GM19035 (cell line): ENCODE results near the gene TMPRSS3.
"Not testable (repeated sequence)": the region's sequence is repeated elsewhere in the genome, so short reads cannot be mapped to it uniquely, and the experiment has no call there.

Experiments used
- ATAC-seq: cut with Tn5 transposase; IDR thresholded peaks from one replicate; pipeline ENCODE4 v1.9.1; 2021; ENCODE audit not compliant: unreplicated experiment

Gene TMPRSS3

DNA sequence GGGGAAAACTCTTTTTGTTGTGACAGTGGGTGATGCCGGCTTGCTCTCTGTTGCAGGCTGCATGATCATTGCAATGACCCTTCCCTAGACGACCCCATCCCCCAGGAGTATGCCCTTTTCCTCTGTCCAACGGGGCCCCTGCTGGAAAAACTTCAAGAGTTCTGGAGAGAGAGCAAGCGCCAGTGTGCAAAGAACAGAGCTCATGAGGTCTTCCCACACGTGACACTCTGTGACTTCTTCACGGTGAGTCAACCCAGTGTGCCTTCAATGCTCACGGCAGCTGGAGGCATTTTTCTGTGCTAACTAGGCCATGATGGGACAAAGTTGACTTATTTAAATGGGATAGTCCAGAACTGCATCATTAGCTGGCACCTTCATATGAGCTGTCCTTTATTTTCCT lies 13.5 kb upstream of the TMPRSS3 start:
- no peak for ATAC-seq

- not testable (repeated sequence) for ATAC-seq
These were observed 12.9 kb upstream of the TMPRSS3 start for GRCh38 chr21:42408718-42409117.

- no peak for ATAC-seq
These were observed 11.6 kb upstream of the TMPRSS3 start for GRCh38 chr21:42407476-42407875.

GRCh38 chr21:42406866-42407265 lies 11.0 kb upstream of the TMPRSS3 start:
- ATAC-seq: no peak

- ATAC-seq: no peak
These were observed 10.4 kb upstream of the TMPRSS3 start for GRCh38 chr21:42406201-42406621.

DNA sequence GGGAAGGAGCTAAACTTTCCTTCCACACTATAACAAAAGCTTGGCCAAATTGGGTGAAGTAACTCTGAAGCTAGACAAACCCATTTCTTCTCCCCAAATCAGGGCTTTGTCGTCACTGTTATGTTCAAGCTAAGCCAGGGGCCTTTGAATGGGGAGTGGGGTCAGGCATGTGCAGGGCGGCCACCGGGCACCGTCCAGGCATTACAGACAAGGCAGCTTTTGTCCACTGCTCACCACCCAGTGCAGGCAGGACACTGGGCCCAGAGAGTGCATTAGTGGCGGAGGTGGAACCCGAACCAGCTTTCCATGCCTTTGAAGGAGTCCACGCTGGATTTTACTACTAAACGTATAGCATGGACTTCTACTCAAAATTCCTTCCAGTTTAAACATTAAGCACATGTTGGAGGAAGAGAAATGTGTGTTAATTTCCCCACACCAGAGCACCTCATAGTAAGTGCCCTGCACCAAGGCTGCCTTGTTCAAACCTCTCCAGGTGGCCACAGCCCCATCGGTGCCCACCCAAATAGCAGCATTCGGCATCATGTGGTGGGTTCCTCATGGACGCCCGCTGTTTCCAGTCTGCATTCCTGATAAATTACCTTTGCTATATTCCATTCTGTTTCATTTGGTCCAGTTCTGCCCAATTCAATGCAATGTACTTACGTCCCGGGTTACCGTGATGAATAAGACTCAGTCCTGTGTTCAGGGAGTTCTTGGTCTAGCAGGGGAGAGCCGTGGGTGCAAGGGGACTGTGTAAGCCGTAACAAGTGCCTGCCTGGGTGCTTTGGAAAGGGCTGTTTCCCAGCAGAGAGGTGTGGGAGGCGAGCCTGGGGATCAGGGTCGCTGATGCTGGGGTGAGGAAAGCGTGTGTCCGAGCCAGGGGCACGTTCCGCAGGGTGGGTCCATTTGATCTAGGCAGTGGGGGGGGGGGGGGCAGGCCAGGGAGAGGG lies 9.5 kb upstream of the TMPRSS3 start:
- ATAC-seq: no peak

DNA sequence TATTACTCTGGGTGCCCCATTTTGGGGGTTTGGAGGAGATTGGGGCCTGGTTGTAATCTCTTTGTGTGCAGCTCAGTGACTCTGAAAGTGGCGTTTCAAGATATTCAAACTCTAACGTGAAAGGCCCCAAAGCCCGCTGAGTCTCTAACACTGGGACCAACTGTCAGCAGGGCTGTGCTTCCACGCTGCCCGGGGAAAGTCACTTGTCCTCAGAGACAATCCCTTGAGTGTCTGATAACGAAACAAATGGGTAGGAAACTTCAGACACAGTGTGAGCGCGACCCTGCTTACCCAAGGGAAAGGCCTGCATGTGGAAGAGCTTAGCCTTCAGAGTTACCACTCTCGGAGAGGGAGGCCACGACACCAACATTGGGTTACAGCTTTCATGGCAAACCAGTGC lies 8.7 kb upstream of the TMPRSS3 start:
- no peak for ATAC-seq

DNA sequence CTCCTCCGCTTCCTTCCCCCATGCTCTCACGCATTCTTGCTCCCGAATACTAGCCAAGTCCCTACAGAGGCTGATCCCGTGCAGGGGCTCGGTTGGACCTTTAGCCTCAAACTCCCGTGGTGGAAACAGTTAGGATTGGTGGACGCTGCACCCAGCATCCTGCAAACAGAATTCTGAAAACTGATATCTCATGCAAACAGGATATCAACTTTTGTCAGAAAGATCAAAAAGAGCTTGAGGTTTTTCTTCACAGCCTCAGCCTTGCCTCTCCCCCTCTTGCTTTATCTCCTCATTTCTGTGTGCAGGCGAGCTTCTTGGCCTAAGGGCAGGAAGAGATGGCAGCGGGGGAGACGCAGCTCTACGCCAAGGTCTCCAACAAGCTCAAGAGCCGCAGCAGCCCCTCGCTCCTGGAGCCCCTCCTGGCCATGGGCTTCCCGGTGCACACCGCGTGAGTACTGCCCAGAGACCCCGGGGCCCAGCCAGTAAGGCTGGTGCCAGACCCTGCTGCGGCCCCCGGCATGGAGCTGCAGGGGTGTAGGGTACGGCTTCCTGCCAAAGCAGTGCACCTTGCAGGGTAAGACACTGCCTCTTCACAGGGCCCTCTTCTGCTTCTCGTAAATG lies 7.9 kb upstream of the TMPRSS3 start, which contains the start of gene UBASH3A:
UBASH3A (plus strand) TSS at position 292 of the 621 bp plus-strand sequence; CDS start at position 336, 44 bp downstream.
- no peak for ATAC-seq

GRCh38 chr21:42401820-42402251 lies 6.0 kb upstream of the TMPRSS3 start:
- no peak for ATAC-seq

DNA sequence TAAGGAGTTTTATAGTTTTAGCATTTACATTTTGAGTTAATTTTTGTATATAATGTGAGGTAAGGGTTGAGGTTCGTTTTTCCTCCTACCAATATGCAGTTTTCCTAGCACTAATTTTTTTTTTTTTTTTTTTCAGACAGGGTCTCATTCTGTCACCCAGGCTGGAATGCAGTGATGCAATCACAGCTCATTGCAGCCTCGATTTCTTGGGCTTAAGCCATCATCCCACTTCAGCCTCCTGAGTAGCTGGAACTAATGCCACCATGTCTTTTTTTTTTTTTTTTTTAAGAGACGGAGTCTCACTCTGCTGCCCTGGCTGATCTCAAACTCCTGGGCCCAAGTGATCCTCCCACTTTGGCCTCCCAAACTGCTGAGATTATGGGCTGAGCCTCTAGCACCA lies 5.3 kb upstream of the TMPRSS3 start:
- no peak for ATAC-seq

DNA sequence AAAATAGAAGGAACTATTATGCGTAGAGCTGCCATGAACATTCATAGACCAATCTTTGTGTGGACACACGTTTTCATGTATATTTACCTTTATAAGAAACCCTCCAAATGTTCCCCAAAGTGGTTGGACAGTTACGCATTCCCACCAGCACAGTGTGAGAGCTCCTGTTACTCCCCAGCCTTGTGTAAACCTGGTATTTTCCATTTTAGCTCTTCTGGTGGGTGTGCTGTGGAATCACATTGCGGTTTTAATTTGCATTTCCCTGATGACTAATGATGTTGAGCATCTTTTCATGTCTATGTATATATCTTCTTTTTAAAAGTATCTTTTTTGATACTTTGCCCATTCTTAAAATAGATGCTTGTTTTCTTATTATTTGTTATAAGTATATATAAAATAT lies 4.7 kb upstream of the TMPRSS3 start:
- ATAC-seq: no peak

GRCh38 chr21:42398436-42399028 lies 2.7 kb upstream of the TMPRSS3 start:
- ATAC-seq: no peak

GRCh38 chr21:42397746-42398394 lies 2.0 kb upstream of the TMPRSS3 start:
- ATAC-seq: no peak

DNA sequence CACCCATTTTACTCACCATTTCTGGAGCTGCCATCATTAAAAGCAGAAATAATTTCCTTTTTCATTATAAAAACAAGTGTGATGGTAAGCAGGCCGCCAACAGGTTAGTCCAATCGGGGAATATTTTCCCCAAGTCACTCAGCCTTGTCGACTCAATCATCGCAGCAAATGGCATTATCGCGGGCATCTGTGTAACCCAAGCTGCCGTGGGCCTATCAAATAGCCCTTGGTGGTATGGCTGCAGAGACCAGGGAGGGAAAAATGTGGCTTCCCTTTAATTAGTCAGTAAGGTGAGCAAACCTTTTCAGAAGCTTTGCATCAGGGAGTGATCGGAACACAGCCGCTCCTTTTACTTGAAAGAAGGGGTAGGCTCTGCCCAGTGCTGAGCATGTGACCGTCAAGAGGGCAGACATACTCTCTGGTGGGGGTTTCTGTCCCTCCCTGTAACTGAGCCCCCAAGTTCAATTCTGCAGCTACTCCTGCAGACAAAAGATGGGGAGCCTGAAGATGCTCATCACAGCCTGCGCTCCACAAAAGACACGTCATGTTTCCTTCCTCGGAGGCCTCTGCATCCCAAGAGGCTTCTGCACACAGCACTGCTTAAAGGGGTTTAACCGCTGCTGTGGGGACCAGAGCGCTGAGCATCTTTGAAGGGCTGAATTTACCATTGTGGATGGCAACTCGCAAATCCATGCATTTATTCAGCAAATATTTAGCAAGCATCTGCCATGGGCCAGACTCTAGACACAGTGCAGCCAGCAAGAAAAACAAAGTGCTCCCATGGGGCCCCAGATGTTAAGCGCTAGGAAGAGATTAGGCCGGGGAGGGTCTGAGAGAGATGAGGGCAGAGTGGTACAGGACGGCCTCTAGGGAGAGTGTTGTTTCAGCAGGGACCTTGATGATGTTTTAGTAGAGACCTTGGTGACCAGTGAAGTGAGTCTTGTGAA lies 1.2 kb upstream of the TMPRSS3 start:
- ATAC-seq: no peak

- ATAC-seq: no peak
These were observed 550 bp downstream of the TMPRSS3 start for GRCh38 chr21:42395302-42395701.

- no peak for ATAC-seq
These were observed 2.4 kb downstream of the TMPRSS3 start for GRCh38 chr21:42393443-42393950.

GRCh38 chr21:42392731-42393442 lies 3.0 kb downstream of the TMPRSS3 start:
- peak; percentile 80 for ATAC-seq

DNA sequence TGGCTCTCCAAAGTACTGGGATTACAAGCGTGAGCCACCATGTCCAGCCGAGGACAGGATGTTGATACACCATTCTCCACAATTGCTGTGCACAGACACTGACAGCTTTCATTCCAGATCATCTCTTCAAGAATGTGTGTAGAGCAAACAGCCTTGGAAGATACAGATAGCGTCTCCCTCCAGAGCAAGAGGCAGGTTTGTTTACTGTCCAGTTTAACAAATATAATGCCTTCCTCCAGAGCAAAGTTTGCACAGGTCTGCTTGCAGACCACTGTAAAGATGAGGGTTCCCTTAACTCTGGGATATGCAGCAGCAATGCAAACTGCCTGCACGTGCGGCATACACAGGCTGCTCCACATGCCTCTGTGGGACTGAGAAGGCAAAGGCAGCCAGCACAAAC lies 4.6 kb downstream of the TMPRSS3 start:
- no peak for ATAC-seq

DNA sequence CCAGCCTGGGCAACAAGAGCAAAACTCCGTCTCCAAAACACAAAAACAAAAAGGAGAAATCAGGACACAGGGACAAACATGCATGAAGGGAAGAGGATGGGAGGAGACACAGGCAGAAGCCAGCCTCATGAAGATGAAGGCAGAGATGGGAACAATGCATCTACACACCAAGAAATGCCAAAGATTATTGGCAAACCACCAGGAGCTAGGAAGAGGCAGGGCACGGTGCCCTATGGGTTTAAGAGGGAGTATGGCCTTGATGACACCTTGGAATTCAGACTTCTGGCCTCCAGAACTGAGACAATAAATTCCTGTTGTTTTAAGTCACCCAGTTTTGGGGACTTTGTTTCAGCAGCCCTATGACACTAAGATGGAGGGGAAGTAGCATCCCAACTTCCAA lies 5.2 kb downstream of the TMPRSS3 start:
- no peak for ATAC-seq
